GM23248 (cell line): ENCODE measurements around the gene RAB30.

Source experiments
- EZH2 ChIP-seq: fragments of 200-600 bp; sonication (generic); IDR thresholded peaks from 2 replicates; pipeline ENCODE4 v1.6.1; 2018; ENCODE audit warnings: antibody characterized with exemption, mild to moderate bottlenecking; ENCODE audit not compliant: insufficient read depth, poor library complexity, severe bottlenecking
- EZH2phosphoT487 ChIP-seq: fragments of 200-600 bp; sonication (generic); IDR thresholded peaks from 2 replicates; pipeline ENCODE4 v1.6.1; 2018; ENCODE audit warnings: antibody characterized with exemption, moderate library complexity, mild to moderate bottlenecking, low read depth; ENCODE audit not compliant: insufficient read depth

GRCh38 chr11:82967381-82967780, 104.3 kb downstream of the RAB30 start:
- TF ChIP-seq EZH2 (no peak), EZH2phosphoT487 (no peak)
